ENCODE results near the gene SGCG. TPM values are rescaled to one million over a fixed set of nuclear protein-coding genes. Genes with fewer than 3 reads are reported as not detected.
A peak's percentile ranks its signal among the peaks of the same experiment; 100 is the strongest.

SGCG gene
- total and polyA plus RNA-seq, 11 donors, result 27.9 to 181 (median 119) TPM

DNA sequence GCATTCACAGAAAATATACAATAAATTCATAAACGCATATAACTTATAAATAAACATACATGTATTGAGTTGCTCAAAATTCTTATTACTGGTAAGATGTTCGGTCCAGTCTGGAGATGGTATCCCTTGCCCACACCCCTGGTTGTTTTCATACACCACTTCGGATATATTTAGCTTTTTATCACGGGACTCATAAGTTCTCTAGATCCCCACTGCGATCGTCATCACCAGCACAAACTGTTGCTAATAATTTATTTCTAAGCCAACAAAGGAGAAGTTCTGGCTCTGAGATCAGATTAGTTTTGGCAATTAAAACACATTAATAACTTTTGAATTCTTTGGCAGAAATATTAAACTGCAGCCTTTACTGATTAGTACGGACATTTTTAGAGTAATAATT, 23.0 kb upstream of the SGCG start:
- ATAC-seq, result no peak

DNA sequence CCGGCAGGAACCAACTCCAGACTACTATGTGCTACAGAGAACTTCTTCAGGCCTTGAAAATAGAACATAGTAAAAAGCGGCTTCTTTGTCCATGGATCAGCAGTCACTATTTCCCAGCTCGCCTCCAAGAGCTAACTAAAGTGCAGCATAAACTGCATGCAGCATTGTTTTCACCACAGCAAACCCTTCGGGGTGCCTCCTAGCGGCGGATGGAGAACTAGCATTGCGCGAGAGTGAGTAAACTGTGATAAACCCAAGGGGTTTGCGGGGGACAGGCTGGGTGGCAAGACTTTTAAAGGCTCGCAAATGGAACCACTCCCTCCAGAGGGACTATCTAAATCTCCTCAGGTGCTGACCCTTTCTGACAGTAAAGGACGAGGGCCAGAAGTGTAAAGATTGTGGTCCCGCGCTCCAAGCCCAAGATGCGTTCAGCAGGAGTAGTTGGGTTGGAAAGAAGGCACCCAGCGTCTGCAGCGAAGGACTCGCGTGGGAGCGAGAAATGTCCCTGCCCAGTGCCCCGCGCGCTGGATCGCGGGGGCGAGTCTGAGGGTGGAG, 21.5 kb upstream of the SGCG start:
- no peaks in the 10 kb centered on the region for H3K36me3 ChIP-seq
- H3K4me1 ChIP-seq, result peaks cover 0 to 13% (median 0%) of the 10 kb centered on the region in 12 donors
- TF ChIP-seq CTCF (IDR thresholded peaks at IDR 0.05) (peak; percentile 33 to 67 (median 53)), POLR2A (IDR thresholded peaks at IDR 0.05) (no peak)
- peak overlapping the region in 11 of 12 donors; percentile 25 to 59 (median 49) for H3K4me3 ChIP-seq
- DNase-seq (peak in 1 of 5 donors; percentile 38), ATAC-seq (peak in 3 of 4 donors; percentile 49 to 87 (median 68))
- H3K27ac ChIP-seq, result no peak overlapping the region
- WGBS, 4 donors, result 6 to 7% (median 6%) methylated on average over 24 to 25 of the region's 25 CpGs
- peaks cover 0 to 22% (median 0%) of the 10 kb centered on the region in 9 donors for H3K27me3 ChIP-seq
- no peaks in the 10 kb centered on the region for H3K9me3 ChIP-seq
- intact Hi-C loops (cut with DNase I), result loop anchor here in 1 of 10 donors (10.0 kb wide), 1 partner anchor 354 kb away; no protein-coding TSS in a partner anchor

More for the DNA sequence above, 23.0 kb upstream of the SGCG start:
- Histone ChIP-seq H3K36me3 (no peaks in the 10 kb centered on the region), H3K27ac (no peak overlapping the region), H3K9me3 (peaks cover 0 to 6% (median 0%) of the 10 kb centered on the region in 12 donors), H3K4me1 (peaks cover 0 to 13% (median 0%) of the 10 kb centered on the region in 12 donors), H3K4me3 (no peak overlapping the region), H3K27me3 (peaks cover 0 to 22% (median 0%) of the 10 kb centered on the region in 9 donors)
- intact Hi-C loops (cut with DNase I), result loop anchor here in 1 of 10 donors (10.0 kb wide), 1 partner anchor 353 kb away; no protein-coding TSS in a partner anchor
- TF ChIP-seq POLR2A (IDR thresholded peaks at IDR 0.05), result no peak
- TF ChIP-seq CTCF (IDR thresholded peaks at IDR 0.05), result no peak
- 47 to 54% (median 51%) methylated on average over 7 of the region's 7 CpGs for WGBS, 4 donors
- no peak for DNase-seq

- H3K4me1 ChIP-seq, result peaks cover 0 to 13% (median 0%) of the 10 kb centered on the region in 12 donors
- intact Hi-C loops (cut with DNase I), result loop anchor here in 1 of 10 donors (10.0 kb wide), 1 partner anchor 355 kb away; no protein-coding TSS in a partner anchor
- DNase-seq (no peak), ATAC-seq (peak in 3 of 4 donors; percentile 30 to 65 (median 50))
- H3K27ac ChIP-seq, result no peak overlapping the region
- H3K36me3 ChIP-seq, result no peaks in the 10 kb centered on the region
- peak overlapping the region in 11 of 12 donors; percentile 25 to 59 (median 49) for H3K4me3 ChIP-seq
- 1% methylated on average over 44 to 79 of the region's 79 CpGs for WGBS, 4 donors
- H3K9me3 ChIP-seq, result no peaks in the 10 kb centered on the region
- TF ChIP-seq POLR2A (IDR thresholded peaks at IDR 0.05) (no peak), CTCF (IDR thresholded peaks at IDR 0.05) (no peak)
- H3K27me3 ChIP-seq, result peaks cover 0 to 22% (median 0%) of the 10 kb centered on the region in 9 donors
These were observed 20.8 kb upstream of the SGCG start for GRCh38 chr13:23159760-23160637.
